ENCODE measurements around the gene TECPR2.
"Not testable (repeated sequence)": the region's sequence is repeated elsewhere in the genome, so short reads cannot be mapped to it uniquely, and the experiment has no call there.

The TECPR2 gene

GRCh38 chr14:102513899-102514772 is 151.4 kb downstream of the TECPR2 start:
- DNase-seq: no peak

GRCh38 chr14:102514987-102515733 is 152.4 kb downstream of the TECPR2 start:
- DNase-seq: no peak

- DNase-seq: peak; percentile 47
Observed at GRCh38 chr14:102516531-102517391, 154.0 kb downstream of the TECPR2 start.

GRCh38 chr14:102517392-102518062 is 154.8 kb downstream of the TECPR2 start:
- DNase-seq: no peak

- no peak for DNase-seq
Observed at GRCh38 chr14:102518063-102518648, 155.4 kb downstream of the TECPR2 start.

- not testable (repeated sequence) for DNase-seq
Observed at GRCh38 chr14:102519709-102520108, 157.0 kb downstream of the TECPR2 start.

- no peak for DNase-seq
Observed at GRCh38 chr14:102523200-102523568, 160.4 kb downstream of the TECPR2 start.

GRCh38 chr14:102523569-102524450 is 161.1 kb downstream of the TECPR2 start:
- DNase-seq: peak; percentile 52

- DNase-seq: peak; percentile 99
Observed at GRCh38 chr14:102524451-102525218, 161.9 kb downstream of the TECPR2 start.

- peak; percentile 40 for DNase-seq
Observed at GRCh38 chr14:102525219-102525928, 162.6 kb downstream of the TECPR2 start.

GRCh38 chr14:102525929-102526497 is 163.3 kb downstream of the TECPR2 start:
- no peak for DNase-seq

- no peak for DNase-seq
Observed at GRCh38 chr14:102528431-102529170, 165.9 kb downstream of the TECPR2 start.

GRCh38 chr14:102530828-102531478 is 168.2 kb downstream of the TECPR2 start:
- no peak for DNase-seq

- peak; percentile 15 for DNase-seq
Observed at GRCh38 chr14:102532204-102532658, 169.5 kb downstream of the TECPR2 start.

GRCh38 chr14:102537981-102538601 is 175.3 kb downstream of the TECPR2 start:
- DNase-seq: no peak

- DNase-seq: no peak
Observed at GRCh38 chr14:102538602-102539543, 176.1 kb downstream of the TECPR2 start.

All from NCI-H82 (cell line).